ENCODE measurements around the gene CCNY.

Gene CCNY

GRCh38 chr10:35447693-35448407 lies 111.5 kb downstream of the CCNY start:
- Histone ChIP-seq H3K9ac (ENCODE audit: low read depth, low read length, poor library complexity) (no peak overlapping the region), H3K23ac (ENCODE audit: low read depth, low read length, poor library complexity) (no peak overlapping the region), H3K4ac (ENCODE audit: low read length) (no peak overlapping the region), H3K4me2 (ENCODE audit: insufficient read depth, low read length, poor library complexity, severe bottlenecking) (no peak overlapping the region), H3K27me3 (ENCODE audit: control insufficient read depth in 3 of 3, insufficient read depth in 3 of 3, low read depth in 1 of 3, low read length in 3 of 3) (no peaks in the 10 kb centered on the region), H3K14ac (ENCODE audit: low read length) (no peak overlapping the region), H3K4me1 (ENCODE audit: control insufficient read depth in 2 of 2, insufficient read depth in 1 of 2, low read depth in 1 of 2, low read length in 2 of 2) (peaks cover 26 to 27% of the 10 kb centered on the region in 2 donors), H2BK120ac (ENCODE audit: low read depth, low read length) (no peak overlapping the region), H3K18ac (ENCODE audit: low read length) (peak overlapping the region; percentile 44), H2BK5ac (ENCODE audit: low read length) (no peak overlapping the region), H2BK15ac (ENCODE audit: low read length) (no peak overlapping the region), H4K91ac (ENCODE audit: low read depth, low read length, poor library complexity) (no peak overlapping the region), H3K36me3 (replicated peaks in 1 of 2; ENCODE audit: control insufficient read depth in 2 of 2, insufficient read depth in 2 of 2, low read length in 2 of 2) (no peaks in the 10 kb centered on the region), H3K9me3 (replicated peaks in 1 of 2; ENCODE audit: control insufficient read depth in 2 of 2, insufficient read depth in 1 of 2, low read depth in 1 of 2, low read length in 2 of 2) (peaks cover 16 to 26% of the 10 kb centered on the region in 2 donors), H3K4me3 (ENCODE audit: low read length in 2 of 2) (no peak overlapping the region), H2AK5ac (ENCODE audit: low read depth, low read length) (peak overlapping the region; percentile 20), H3K79me1 (ENCODE audit: low read depth, low read length) (peaks cover 6% of the 10 kb centered on the region), H2BK12ac (ENCODE audit: low read length) (no peak overlapping the region), H2AFZ (ENCODE audit: low read length) (no peak overlapping the region), H4K8ac (ENCODE audit: low read depth, low read length) (no peak overlapping the region), H3K27ac (replicated peaks; ENCODE audit: low read length) (no peak overlapping the region)
- no peak for DNase-seq (ENCODE audit: low spot score)
- WGBS, 2 donors (ENCODE audit: extremely low coverage in 2 of 2, insufficient read length in 2 of 2, insufficient replicate concordance in 1 of 2): no CpG with 5 or more reads among the region's 14 CpGs

- peak overlapping the region; percentile 26 for H3K23ac ChIP-seq (ENCODE audit: low read depth, low read length, poor library complexity)
- H3K4me3 ChIP-seq (ENCODE audit: low read length in 2 of 2): no peak overlapping the region
- H3K14ac ChIP-seq (ENCODE audit: low read length): no peak overlapping the region
- no peaks in the 10 kb centered on the region for H3K27me3 ChIP-seq (ENCODE audit: control insufficient read depth in 3 of 3, insufficient read depth in 3 of 3, low read depth in 1 of 3, low read length in 3 of 3)
- H4K8ac ChIP-seq (ENCODE audit: low read depth, low read length): no peak overlapping the region
- H2BK12ac ChIP-seq (ENCODE audit: low read length): no peak overlapping the region
- H4K91ac ChIP-seq (ENCODE audit: low read depth, low read length, poor library complexity): no peak overlapping the region
- H3K4ac ChIP-seq (ENCODE audit: low read length): peak overlapping the region; percentile 46
- H2AFZ ChIP-seq (ENCODE audit: low read length): no peak overlapping the region
- peaks cover 6% of the 10 kb centered on the region for H3K79me1 ChIP-seq (ENCODE audit: low read depth, low read length)
- H3K36me3 ChIP-seq (replicated peaks in 1 of 2; ENCODE audit: control insufficient read depth in 2 of 2, insufficient read depth in 2 of 2, low read length in 2 of 2): no peaks in the 10 kb centered on the region
- no peak overlapping the region for H2BK15ac ChIP-seq (ENCODE audit: low read length)
- no CpG with 5 or more reads among the region's 11 CpGs for WGBS, 2 donors (ENCODE audit: extremely low coverage in 2 of 2, insufficient read length in 2 of 2, insufficient replicate concordance in 1 of 2)
- peak overlapping the region; percentile 31 for H2BK5ac ChIP-seq (ENCODE audit: low read length)
- no peak overlapping the region for H2AK5ac ChIP-seq (ENCODE audit: low read depth, low read length)
- H3K9me3 ChIP-seq (replicated peaks in 1 of 2; ENCODE audit: control insufficient read depth in 2 of 2, insufficient read depth in 1 of 2, low read depth in 1 of 2, low read length in 2 of 2): peaks cover 12 to 16% of the 10 kb centered on the region in 2 donors
- H3K18ac ChIP-seq (ENCODE audit: low read length): peak overlapping the region; percentile 85
- H2BK120ac ChIP-seq (ENCODE audit: low read depth, low read length): peak overlapping the region; percentile 17
- peak overlapping the region; percentile 31 for H3K9ac ChIP-seq (ENCODE audit: low read depth, low read length, poor library complexity)
- H3K27ac ChIP-seq (replicated peaks; ENCODE audit: low read length): no peak overlapping the region
- H3K4me2 ChIP-seq (ENCODE audit: insufficient read depth, low read length, poor library complexity, severe bottlenecking): no peak overlapping the region
- no peak for DNase-seq (ENCODE audit: low spot score)
- H3K4me1 ChIP-seq (ENCODE audit: control insufficient read depth in 2 of 2, insufficient read depth in 1 of 2, low read depth in 1 of 2, low read length in 2 of 2): peaks cover 27% of the 10 kb centered on the region in 2 donors
Observed at GRCh38 chr10:35448687-35449662, 112.7 kb downstream of the CCNY start.

DNA sequence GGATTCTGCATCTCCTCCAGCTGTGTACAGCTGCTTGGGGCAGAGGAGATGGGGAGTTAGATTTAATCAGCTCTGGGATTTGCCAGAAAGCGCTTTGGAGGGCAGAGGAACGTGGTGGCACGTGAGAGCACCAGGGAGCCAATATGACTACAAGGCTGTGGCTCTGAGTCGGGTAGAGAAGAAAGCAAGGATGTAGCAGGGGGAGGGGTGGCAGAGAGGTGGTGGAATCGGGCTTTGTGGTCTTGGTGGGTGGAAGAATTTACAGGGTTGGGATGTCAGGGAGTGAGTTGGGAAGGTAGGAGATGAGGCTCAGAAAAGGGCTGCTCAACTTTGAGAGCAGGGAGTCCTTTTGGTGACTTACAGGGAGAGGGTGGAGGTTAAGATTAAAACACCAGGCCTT lies 113.6 kb downstream of the CCNY start:
- H3K27ac ChIP-seq (replicated peaks; ENCODE audit: low read length): no peak overlapping the region
- no CpG with 5 or more reads among the region's 5 CpGs for WGBS, 2 donors (ENCODE audit: extremely low coverage in 2 of 2, insufficient read length in 2 of 2, insufficient replicate concordance in 1 of 2)
- H3K14ac ChIP-seq (ENCODE audit: low read length): no peak overlapping the region
- no peak overlapping the region for H2BK12ac ChIP-seq (ENCODE audit: low read length)
- no peak overlapping the region for H4K8ac ChIP-seq (ENCODE audit: low read depth, low read length)
- DNase-seq (ENCODE audit: low spot score): no peak
- H3K36me3 ChIP-seq (replicated peaks in 1 of 2; ENCODE audit: control insufficient read depth in 2 of 2, insufficient read depth in 2 of 2, low read length in 2 of 2): no peaks in the 10 kb centered on the region
- H4K91ac ChIP-seq (ENCODE audit: low read depth, low read length, poor library complexity): no peak overlapping the region
- no peak overlapping the region for H2BK5ac ChIP-seq (ENCODE audit: low read length)
- H2AFZ ChIP-seq (ENCODE audit: low read length): no peak overlapping the region
- H3K4me2 ChIP-seq (ENCODE audit: insufficient read depth, low read length, poor library complexity, severe bottlenecking): no peak overlapping the region
- H3K4me1 ChIP-seq (ENCODE audit: control insufficient read depth in 2 of 2, insufficient read depth in 1 of 2, low read depth in 1 of 2, low read length in 2 of 2): peaks cover 27 to 30% of the 10 kb centered on the region in 2 donors
- no peak overlapping the region for H3K23ac ChIP-seq (ENCODE audit: low read depth, low read length, poor library complexity)
- no peak overlapping the region for H3K18ac ChIP-seq (ENCODE audit: low read length)
- no peak overlapping the region for H2BK15ac ChIP-seq (ENCODE audit: low read length)
- H3K79me1 ChIP-seq (ENCODE audit: low read depth, low read length): peaks cover 6% of the 10 kb centered on the region
- H3K9ac ChIP-seq (ENCODE audit: low read depth, low read length, poor library complexity): no peak overlapping the region
- H2BK120ac ChIP-seq (ENCODE audit: low read depth, low read length): no peak overlapping the region
- H3K9me3 ChIP-seq (replicated peaks in 1 of 2; ENCODE audit: control insufficient read depth in 2 of 2, insufficient read depth in 1 of 2, low read depth in 1 of 2, low read length in 2 of 2): peaks cover 5 to 6% of the 10 kb centered on the region in 2 donors
- H3K4me3 ChIP-seq (ENCODE audit: low read length in 2 of 2): no peak overlapping the region
- H2AK5ac ChIP-seq (ENCODE audit: low read depth, low read length): no peak overlapping the region
- no peaks in the 10 kb centered on the region for H3K27me3 ChIP-seq (ENCODE audit: control insufficient read depth in 3 of 3, insufficient read depth in 3 of 3, low read depth in 1 of 3, low read length in 3 of 3)
- no peak overlapping the region for H3K4ac ChIP-seq (ENCODE audit: low read length)
